ENCODE data around the gene CYREN.
"Not testable (repeated sequence)": the region's sequence is repeated elsewhere in the genome, so short reads cannot be mapped to it uniquely, and the experiment has no call there.

CYREN gene

GRCh38 chr7:135159359-135160085 is 11.0 kb downstream of the CYREN start:
- DNase-seq (ENCODE audit: low spot score) = peak; percentile 27

GRCh38 chr7:135158874-135159273 is 11.6 kb downstream of the CYREN start:
- no peak for DNase-seq (ENCODE audit: low spot score)

- DNase-seq (ENCODE audit: low spot score) = no peak
Observed at GRCh38 chr7:135158141-135158655, 12.3 kb downstream of the CYREN start.

- DNase-seq (ENCODE audit: low spot score) = no peak
Observed at GRCh38 chr7:135156290-135156689, 14.2 kb downstream of the CYREN start.

- no peak for DNase-seq (ENCODE audit: low spot score)
Observed at GRCh38 chr7:135154734-135155133, 15.8 kb downstream of the CYREN start.

- DNase-seq (ENCODE audit: low spot score) = no peak
Observed at GRCh38 chr7:135152442-135152841, 18.1 kb downstream of the CYREN start.

- DNase-seq (ENCODE audit: low spot score) = peak; percentile 28
Observed at GRCh38 chr7:135151533-135151932, 19.0 kb downstream of the CYREN start.

GRCh38 chr7:135151132-135151531 is 19.4 kb downstream of the CYREN start:
- DNase-seq (ENCODE audit: low spot score) = no peak

- peak; percentile 55 for DNase-seq (ENCODE audit: low spot score)
Observed at GRCh38 chr7:135150072-135150782, 20.3 kb downstream of the CYREN start.

- peak; percentile 93 for DNase-seq (ENCODE audit: low spot score)
Observed at GRCh38 chr7:135147899-135148721, 22.4 kb downstream of the CYREN start, which contains the start of gene TMEM140. TMEM140 (plus strand) TSS chr7:135148072; CDS start chr7:135164442, 16,370 bp downstream.

- DNase-seq (ENCODE audit: low spot score) = peak; percentile 87
Observed at GRCh38 chr7:135147341-135147898, 23.1 kb downstream of the CYREN start.

- DNase-seq (ENCODE audit: low spot score) = no peak
Observed at GRCh38 chr7:135143885-135144668, 26.4 kb downstream of the CYREN start.

- DNase-seq (ENCODE audit: low spot score) = no peak
Observed at GRCh38 chr7:135129579-135129978, 40.9 kb downstream of the CYREN start.

GRCh38 chr7:135128931-135129330 is 41.6 kb downstream of the CYREN start:
- no peak for DNase-seq (ENCODE audit: low spot score)

GRCh38 chr7:135124631-135125030 is 45.9 kb downstream of the CYREN start:
- not testable (repeated sequence) for DNase-seq (ENCODE audit: low spot score)

GRCh38 chr7:135121868-135122267 is 48.6 kb downstream of the CYREN start:
- DNase-seq (ENCODE audit: low spot score) = no peak

- no peak for DNase-seq (ENCODE audit: low spot score)
Observed at GRCh38 chr7:135117096-135117495, 53.4 kb downstream of the CYREN start.

Measured in hematopoietic multipotent progenitor cell treated with erythropoietin and hydrocortisone succinate and interleukin-3 and kit ligand, for 17 days (in vitro differentiated cells).